ENCODE measurements around the gene SLC26A11.
"Not testable (repeated sequence)": the region's sequence is repeated elsewhere in the genome, so short reads cannot be mapped to it uniquely, and the experiment has no call there.

Gene SLC26A11

GRCh38 chr17:80196652-80197051 is 23.6 kb upstream of the SLC26A11 start:
- TF ChIP-seq POLR2AphosphoS5 (IDR thresholded peaks at IDR 0.05; ENCODE audit: low read depth) = no peak
- Histone ChIP-seq H3K27me3 (ENCODE audit: insufficient read depth, poor library complexity, severe bottlenecking) (peaks cover 6% of the 10 kb centered on the region), H3K27ac (replicated peaks) (no peak overlapping the region), H3K4me3 (replicated peaks; ENCODE audit: insufficient read depth, low read length) (no peak overlapping the region)
- DNase-seq (ENCODE audit: low read depth in 1 of 2, low spot score in 1 of 2) = no peak

- TF ChIP-seq SPI1 (IDR thresholded peaks at IDR 0.05; ENCODE audit: borderline replicate concordance, low read depth) = no peak
- no peak for TF ChIP-seq GABPA (IDR thresholded peaks at IDR 0.05; ENCODE audit: low read depth)
- TF ChIP-seq POLR2AphosphoS5 (IDR thresholded peaks at IDR 0.05; ENCODE audit: low read depth) = no peak
- no peak for TF ChIP-seq CTCF (IDR thresholded peaks at IDR 0.05; ENCODE audit: insufficient read depth, low read length)
- TF ChIP-seq REST (IDR thresholded peaks at IDR 0.05; ENCODE audit: insufficient replicate concordance, low read depth) = no peak
- DNase-seq (ENCODE audit: low read depth in 1 of 2, low spot score in 1 of 2) = no peak
- no peak overlapping the region for H3K27ac ChIP-seq (replicated peaks)
- no peak overlapping the region for H3K4me3 ChIP-seq (replicated peaks; ENCODE audit: insufficient read depth, low read length)
- no peaks in the 10 kb centered on the region for H3K27me3 ChIP-seq (ENCODE audit: insufficient read depth, poor library complexity, severe bottlenecking)
These were observed 22.0 kb upstream of the SLC26A11 start for GRCh38 chr17:80198144-80198661.

- DNase-seq (ENCODE audit: low read depth in 1 of 2, low spot score in 1 of 2); H3K27ac ChIP-seq (replicated peaks); H3K27me3 ChIP-seq (ENCODE audit: insufficient read depth, poor library complexity, severe bottlenecking); H3K4me3 ChIP-seq (replicated peaks; ENCODE audit: insufficient read depth, low read length): not testable (repeated sequence)
These were observed 20.9 kb upstream of the SLC26A11 start for GRCh38 chr17:80199295-80199694.

GRCh38 chr17:80201446-80201845 is 18.8 kb upstream of the SLC26A11 start:
- Histone ChIP-seq H3K4me3 (replicated peaks; ENCODE audit: insufficient read depth, low read length) (no peak overlapping the region), H3K27ac (replicated peaks) (no peak overlapping the region)

More at GRCh38 chr17:80201446-80201845, 18.8 kb upstream of the SLC26A11 start:
- no peak for DNase-seq (ENCODE audit: low read depth in 1 of 2, low spot score in 1 of 2)
- H3K27me3 ChIP-seq (ENCODE audit: insufficient read depth, poor library complexity, severe bottlenecking) = peaks cover 2% of the 10 kb centered on the region
- no peak for TF ChIP-seq GABPA (IDR thresholded peaks at IDR 0.05; ENCODE audit: low read depth)
- TF ChIP-seq SPI1 (IDR thresholded peaks at IDR 0.05; ENCODE audit: borderline replicate concordance, low read depth) = no peak
- no peak for TF ChIP-seq REST (IDR thresholded peaks at IDR 0.05; ENCODE audit: insufficient replicate concordance, low read depth)
- TF ChIP-seq CTCF (IDR thresholded peaks at IDR 0.05; ENCODE audit: insufficient read depth, low read length) = no peak
- TF ChIP-seq POLR2AphosphoS5 (IDR thresholded peaks at IDR 0.05; ENCODE audit: low read depth) = no peak
